ENCODE results near the gene PIGU. TPM values are rescaled to one million over a fixed set of nuclear protein-coding genes. Genes with fewer than 3 reads are reported as not detected.

Gene PIGU
- total RNA-seq, 1 donor from 2014 or later = 41.5 TPM

DNA sequence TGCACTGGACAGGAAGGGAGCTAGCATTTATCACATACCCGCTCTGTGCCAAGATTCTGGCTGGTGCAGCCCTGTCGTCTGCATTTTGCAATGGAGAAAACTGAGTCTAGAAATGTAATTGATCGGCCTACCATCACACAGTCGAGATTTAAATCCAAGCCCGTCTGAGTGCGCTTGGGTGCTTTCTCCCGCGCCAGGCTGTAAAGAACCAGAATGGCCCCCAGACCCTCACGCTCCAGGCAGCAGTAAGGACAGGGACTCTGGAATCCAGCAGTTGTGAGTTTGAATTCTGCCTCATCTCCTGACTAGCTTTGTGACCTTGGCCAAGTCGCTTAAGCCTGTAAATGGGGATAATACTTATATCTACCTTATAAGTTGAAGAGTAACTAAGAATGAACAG lies 149.9 kb downstream of the PIGU start:
- H3K27ac ChIP-seq = peak overlapping the region; percentile 71 to 79
- intact Hi-C loops (cut with DNase I) = no loop called here
- H3K4me1 ChIP-seq = peaks cover 6 to 48% of the 10 kb centered on the region in 2 donors
- no peaks in the 10 kb centered on the region for H3K9me3 ChIP-seq
- DNase-seq (ENCODE audit: low spot score in 2 of 2) = no peak
- H3K4me3 ChIP-seq = no peak overlapping the region
- TF ChIP-seq, protein P1, sequence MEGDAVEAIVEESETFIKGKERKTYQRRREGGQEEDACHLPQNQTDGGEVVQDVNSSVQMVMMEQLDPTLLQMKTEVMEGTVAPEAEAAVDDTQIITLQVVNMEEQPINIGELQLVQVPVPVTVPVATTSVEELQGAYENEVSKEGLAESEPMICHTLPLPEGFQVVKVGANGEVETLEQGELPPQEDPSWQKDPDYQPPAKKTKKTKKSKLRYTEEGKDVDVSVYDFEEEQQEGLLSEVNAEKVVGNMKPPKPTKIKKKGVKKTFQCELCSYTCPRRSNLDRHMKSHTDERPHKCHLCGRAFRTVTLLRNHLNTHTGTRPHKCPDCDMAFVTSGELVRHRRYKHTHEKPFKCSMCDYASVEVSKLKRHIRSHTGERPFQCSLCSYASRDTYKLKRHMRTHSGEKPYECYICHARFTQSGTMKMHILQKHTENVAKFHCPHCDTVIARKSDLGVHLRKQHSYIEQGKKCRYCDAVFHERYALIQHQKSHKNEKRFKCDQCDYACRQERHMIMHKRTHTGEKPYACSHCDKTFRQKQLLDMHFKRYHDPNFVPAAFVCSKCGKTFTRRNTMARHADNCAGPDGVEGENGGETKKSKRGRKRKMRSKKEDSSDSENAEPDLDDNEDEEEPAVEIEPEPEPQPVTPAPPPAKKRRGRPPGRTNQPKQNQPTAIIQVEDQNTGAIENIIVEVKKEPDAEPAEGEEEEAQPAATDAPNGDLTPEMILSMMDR (IDR thresholded peaks at IDR 0.05) = no peak
- H3K36me3 ChIP-seq = peaks cover 39 to 49% of the 10 kb centered on the region in 2 donors
- H3K27me3 ChIP-seq = no peaks in the 10 kb centered on the region

DNA sequence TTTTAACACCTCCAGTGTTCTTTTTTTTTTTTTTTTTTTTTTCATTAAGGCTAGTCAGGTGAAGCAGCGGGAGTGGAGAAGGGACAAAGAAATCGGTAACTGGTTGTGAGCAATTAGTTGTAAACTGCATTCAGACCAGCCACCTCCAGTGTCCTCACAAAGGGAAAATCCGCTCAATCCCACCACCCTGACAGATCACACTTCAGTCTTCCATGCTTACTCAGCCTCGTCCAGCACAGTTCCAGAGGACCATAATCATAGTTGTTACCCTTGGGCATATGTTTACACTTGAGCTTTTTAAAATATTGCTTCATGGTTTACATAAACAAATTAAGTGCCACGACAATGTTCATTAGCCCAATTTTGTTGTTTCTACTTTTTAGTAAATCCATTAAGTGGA lies 150.4 kb downstream of the PIGU start:
- H3K4me3 ChIP-seq = no peak overlapping the region
- intact Hi-C loops (cut with DNase I) = no loop called here
- peak overlapping the region; percentile 71 to 79 for H3K27ac ChIP-seq
- TF ChIP-seq, protein P1 (IDR thresholded peaks at IDR 0.05) = no peak
- no peaks in the 10 kb centered on the region for H3K27me3 ChIP-seq
- H3K9me3 ChIP-seq = no peaks in the 10 kb centered on the region
- H3K36me3 ChIP-seq = peaks cover 39 to 44% of the 10 kb centered on the region in 2 donors
- peaks cover 6 to 48% of the 10 kb centered on the region in 2 donors for H3K4me1 ChIP-seq
- no peak for DNase-seq (ENCODE audit: low spot score in 2 of 2)

DNA sequence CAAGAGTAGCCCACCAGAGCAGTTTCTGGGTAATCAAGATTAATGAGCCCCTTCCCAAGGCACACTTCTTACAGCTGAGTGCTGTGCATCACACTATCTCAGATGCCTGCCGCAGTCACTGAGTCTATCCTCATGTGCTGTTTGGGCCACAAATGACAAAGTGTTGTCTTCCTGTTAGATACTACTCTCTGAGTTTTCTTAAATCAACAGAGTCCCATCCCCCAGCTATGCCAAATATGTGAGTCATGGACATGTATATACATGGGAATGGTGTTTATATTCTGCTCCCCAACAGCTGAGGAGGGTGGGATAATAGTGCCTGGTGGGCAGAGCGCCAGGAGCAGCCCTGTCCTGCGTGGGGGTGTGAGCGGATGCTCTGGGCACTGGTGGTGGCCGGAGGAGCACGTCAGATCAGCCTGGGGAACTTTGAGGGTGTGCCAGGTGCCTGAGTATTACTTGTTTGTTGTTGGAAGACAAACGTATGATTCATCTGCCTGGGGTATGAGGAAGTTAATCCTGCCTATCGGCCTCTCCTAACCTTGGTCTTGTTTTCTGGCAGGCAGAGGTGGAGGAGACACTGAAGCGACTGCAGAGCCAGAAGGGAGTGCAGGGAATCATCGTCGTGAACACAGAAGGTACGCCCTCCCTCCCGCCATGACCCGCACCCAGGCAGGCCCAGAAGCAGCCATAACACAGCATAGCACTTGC lies 151.0 kb downstream of the PIGU start:
- intact Hi-C loops (cut with DNase I) = no loop called here
- Histone ChIP-seq H3K36me3 (peaks cover 38 to 39% of the 10 kb centered on the region in 2 donors), H3K27me3 (no peaks in the 10 kb centered on the region), H3K27ac (peak overlapping the region; percentile 79 to 82), H3K4me1 (peaks cover 6 to 45% of the 10 kb centered on the region in 2 donors), H3K4me3 (no peak overlapping the region), H3K9me3 (no peaks in the 10 kb centered on the region)
- DNase-seq (ENCODE audit: low spot score in 2 of 2) = peak; percentile 45 to 94
- TF ChIP-seq, protein P1 (IDR thresholded peaks at IDR 0.05) = no peak

GRCh38 chr20:34525342-34525708 lies 151.6 kb downstream of the PIGU start:
- DNase-seq (ENCODE audit: low spot score in 2 of 2) = no peak
- TF ChIP-seq, protein P1 (IDR thresholded peaks at IDR 0.05) = no peak
- Histone ChIP-seq H3K4me1 (peaks cover 6 to 45% of the 10 kb centered on the region in 2 donors), H3K36me3 (peaks cover 33 to 35% of the 10 kb centered on the region in 2 donors), H3K27ac (peak overlapping the region; percentile 79 to 82), H3K27me3 (no peaks in the 10 kb centered on the region), H3K9me3 (no peaks in the 10 kb centered on the region), H3K4me3 (no peak overlapping the region)
- intact Hi-C loops (cut with DNase I) = no loop called here

DNA sequence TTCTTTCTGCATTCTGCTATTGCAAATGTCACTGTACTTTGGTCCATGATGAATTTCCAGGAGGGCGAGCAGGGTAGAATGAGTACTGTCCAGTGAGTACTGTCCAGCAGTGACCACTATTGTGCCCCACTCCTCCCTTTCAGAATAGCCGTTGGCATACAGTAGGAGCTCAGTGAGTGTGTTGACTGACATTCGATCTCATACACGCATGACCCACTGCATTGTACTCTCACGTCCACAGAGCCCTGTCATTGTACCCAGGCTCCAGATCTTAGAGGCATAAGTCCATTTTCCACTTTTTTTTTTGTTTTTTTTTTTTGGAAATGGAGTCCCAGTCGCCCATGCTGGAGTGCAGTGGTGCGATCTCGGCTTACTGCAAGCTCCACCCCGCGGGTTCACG lies 152.5 kb downstream of the PIGU start:
- peak overlapping the region; percentile 79 to 82 for H3K27ac ChIP-seq
- H3K4me1 ChIP-seq = peaks cover 6 to 40% of the 10 kb centered on the region in 2 donors

More for the DNA sequence above, 152.5 kb downstream of the PIGU start:
- Histone ChIP-seq H3K9me3 (no peaks in the 10 kb centered on the region), H3K36me3 (peaks cover 27 to 29% of the 10 kb centered on the region in 2 donors), H3K4me3 (no peak overlapping the region), H3K27me3 (no peaks in the 10 kb centered on the region)
- intact Hi-C loops (cut with DNase I) = no loop called here
- TF ChIP-seq, protein P1 (IDR thresholded peaks at IDR 0.05) = no peak
- DNase-seq (ENCODE audit: low spot score in 2 of 2) = no peak
